ENCODE data around the gene STOML2. TPM values are rescaled to one million over a fixed set of nuclear protein-coding genes. Genes with fewer than 3 reads are reported as not detected.

STOML2 gene
- total RNA-seq, 2 donors from 2014 or later, result 100 to 114 TPM

DNA sequence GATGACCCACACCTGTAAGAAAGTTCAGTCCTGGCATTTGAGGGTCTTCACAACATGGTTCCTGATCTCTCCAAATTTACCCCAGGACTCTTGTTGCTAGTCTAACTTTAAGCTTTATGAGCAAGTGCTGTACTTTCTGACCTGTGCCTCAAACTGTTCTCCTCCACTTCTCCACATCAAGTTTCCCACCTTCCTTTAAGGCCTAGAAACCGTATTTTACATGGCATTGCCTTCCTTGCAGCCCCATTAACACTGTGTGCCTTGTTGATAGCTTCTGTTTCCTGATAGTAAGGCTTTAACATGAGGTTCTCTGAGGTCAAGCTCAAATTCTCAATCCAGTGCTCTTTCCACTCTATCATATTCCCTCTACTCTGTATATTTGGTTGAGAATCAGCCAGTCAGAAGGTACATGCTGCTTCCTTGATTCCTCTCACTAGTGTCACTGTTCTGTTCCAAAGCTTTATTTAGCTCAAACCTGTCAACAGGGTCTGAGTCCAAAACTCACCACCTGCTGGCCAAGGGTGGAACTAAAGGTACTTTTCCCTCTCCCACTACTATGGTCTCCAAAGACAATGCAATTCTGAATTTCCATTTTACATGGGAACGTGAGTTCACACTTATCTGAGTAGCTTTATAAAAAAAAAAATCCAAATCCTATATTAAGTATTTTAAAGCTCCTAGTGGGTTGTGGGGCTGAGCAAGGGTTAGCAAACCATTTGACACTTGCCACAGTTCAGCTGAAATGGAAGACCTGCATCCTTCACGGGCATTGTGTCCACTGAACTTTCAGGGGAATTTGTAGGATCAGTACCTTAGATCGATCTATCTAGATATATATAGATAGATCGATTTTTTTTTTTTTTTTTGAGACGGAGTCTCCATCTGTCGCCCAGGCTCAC is 51.6 kb downstream of the STOML2 start:
- Histone ChIP-seq H3K4me1 (replicated peaks) (no peaks in the 10 kb centered on the region), H3K27ac (no peak overlapping the region), H3K4me3 (no peak overlapping the region), H3K27me3 (replicated peaks; ENCODE audit: insufficient read depth) (no peaks in the 10 kb centered on the region), H3K36me3 (peaks cover 2 to 4% of the 10 kb centered on the region in 2 donors), H3K9me3 (no peaks in the 10 kb centered on the region)
- TF ChIP-seq POLR2A (IDR thresholded peaks at IDR 0.05) (no peak), POLR2AphosphoS5 (IDR thresholded peaks at IDR 0.05) (peak; percentile 60)
- TF ChIP-seq, protein P1, sequence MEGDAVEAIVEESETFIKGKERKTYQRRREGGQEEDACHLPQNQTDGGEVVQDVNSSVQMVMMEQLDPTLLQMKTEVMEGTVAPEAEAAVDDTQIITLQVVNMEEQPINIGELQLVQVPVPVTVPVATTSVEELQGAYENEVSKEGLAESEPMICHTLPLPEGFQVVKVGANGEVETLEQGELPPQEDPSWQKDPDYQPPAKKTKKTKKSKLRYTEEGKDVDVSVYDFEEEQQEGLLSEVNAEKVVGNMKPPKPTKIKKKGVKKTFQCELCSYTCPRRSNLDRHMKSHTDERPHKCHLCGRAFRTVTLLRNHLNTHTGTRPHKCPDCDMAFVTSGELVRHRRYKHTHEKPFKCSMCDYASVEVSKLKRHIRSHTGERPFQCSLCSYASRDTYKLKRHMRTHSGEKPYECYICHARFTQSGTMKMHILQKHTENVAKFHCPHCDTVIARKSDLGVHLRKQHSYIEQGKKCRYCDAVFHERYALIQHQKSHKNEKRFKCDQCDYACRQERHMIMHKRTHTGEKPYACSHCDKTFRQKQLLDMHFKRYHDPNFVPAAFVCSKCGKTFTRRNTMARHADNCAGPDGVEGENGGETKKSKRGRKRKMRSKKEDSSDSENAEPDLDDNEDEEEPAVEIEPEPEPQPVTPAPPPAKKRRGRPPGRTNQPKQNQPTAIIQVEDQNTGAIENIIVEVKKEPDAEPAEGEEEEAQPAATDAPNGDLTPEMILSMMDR (IDR thresholded peaks at IDR 0.05), result peak in 3 of 4 experiments; percentile 55 to 64 (median 63)
- intact Hi-C loops (cut with DNase I), result loop anchor here (5.0 kb wide), 1 partner anchor 154 kb away; a partner anchor contains a TSS
- WGBS, result 80% methylated on average over 7 of the region's 7 CpGs
- DNase-seq (ENCODE audit: low spot score), result peak; percentile 23

Other genes with a start within 250 kb of the STOML2 start
- gene PHF24, start 144.8 kb downstream of the STOML2 start, total RNA-seq, result 100 to 1,000 TPM in 1 of 2 donors, not detected in 1; 111 TPM
- gene DNAJB5, start 113.4 kb downstream of the STOML2 start, total RNA-seq, result 10 to 100 TPM; 16.5 to 43.3 TPM
- 100 to 1,000 TPM; 161 to 180 TPM for gene VCP, start 30.5 kb downstream of the STOML2 start, total RNA-seq
- 10 to 100 TPM; 12.9 to 16.8 TPM for gene FANCG, start 23.2 kb downstream of the STOML2 start, total RNA-seq
- 10 to 100 TPM; 29.9 to 30.7 TPM for gene PIGO, start 6.5 kb downstream of the STOML2 start, total RNA-seq
- gene ATOSB, start 12.7 kb upstream of the STOML2 start, total RNA-seq, result 10 to 100 TPM; 15.9 to 21.3 TPM
- gene UNC13B, start 58.9 kb upstream of the STOML2 start, total RNA-seq, result 100 to 1,000 TPM in 1 of 2 donors, 10 to 100 TPM in 1; 63.8 to 140 TPM